A549 (cell line): ENCODE results near the gene FAM9C. TPM values are rescaled to one million over a fixed set of nuclear protein-coding genes. Genes with fewer than 3 reads are reported as not detected.

Source experiments
- ATAC-seq, 2 experiments: fragments of 200-7000 bp in 1 of 2; fragments of >200 bp in 1 of 2; cut with Nextera tagmentation in 1 of 2; cut with Tn5 transposase in 1 of 2; 3 replicates each; pipeline versions ENCODE4 v1.8.0 to v1.9.1; 2018 to 2020; ENCODE audit warnings: mild to moderate bottlenecking in 1 of 2, moderate library complexity in 1 of 2
- CTCF ChIA-PET: fragments of 300-600 bp; sonication (Branson Sonifier 250); formaldehyde crosslinking; extraction: SDS; loops from one replicate; lab custom pipeline; 2021; ENCODE audit warnings: antibody characterized with exemption, inconsistent platforms; lab: Yijun Ruan, JAX
- POLR2A ChIA-PET: fragments of 350-600 bp; formaldehyde crosslinking; extraction: SDS; loops from one replicate; lab custom pipeline; 2021; ENCODE audit warnings: antibody characterized with exemption, inconsistent platforms; lab: Yijun Ruan, JAX
- DNase-seq, 2 experiments: peaks; one replicate each; pipeline versions ENCODE4 v3.0.0 to v3.0.0-alpha.2; 2011 to 2016; ENCODE audit warnings: low read depth in 1 of 2, low spot score in 1 of 2
- FAIRE-seq: peaks from 2 replicates; lab custom pipeline; 2011; peaks lifted over from hg19 to GRCh38; lab: Jason Lieb, UNC
- H3K27ac ChIP-seq, 2 experiments: fragments of >200 bp; sonication (Bioruptor Twin); formaldehyde crosslinking; 3 replicates each; pipeline ENCODE4 v1.5.1; 2016 to 2017
- H3K4me1 ChIP-seq: fragments of >200 bp; sonication (Bioruptor Twin); formaldehyde crosslinking; 3 replicates; pipeline ENCODE4 v1.6.1; 2016
- H3K4me2 ChIP-seq: fragments of >200 bp; sonication (Bioruptor Twin); formaldehyde crosslinking; 3 replicates; pipeline ENCODE4 v1.6.1; 2016
- H3K4me3 ChIP-seq: fragments of >200 bp; sonication (Bioruptor Twin); formaldehyde crosslinking; 3 replicates; pipeline ENCODE4 v1.5.1; 2016
- H3K9me3 ChIP-seq: fragments of >200 bp; sonication (Bioruptor Twin); formaldehyde crosslinking; 3 replicates; pipeline ENCODE4 v1.6.1; 2016
- BHLHE40 ChIP-seq: IDR thresholded peaks from 2 replicates; pipeline ENCODE4 v1.6.1; 2012; ENCODE audit warnings: low read depth, low read length, inconsistent platforms
- CBX2 ChIP-seq: fragments of 200-600 bp; sonication (generic); IDR thresholded peaks from 2 replicates; pipeline ENCODE4 v1.6.1; 2016; ENCODE audit warnings: low read depth, mild to moderate bottlenecking, borderline replicate concordance
- CBX8 ChIP-seq: fragments of 200-600 bp; sonication (generic); IDR thresholded peaks from 2 replicates; pipeline ENCODE4 v1.6.1; 2016
- EHMT2 ChIP-seq: fragments of 200-600 bp; sonication (generic); IDR thresholded peaks from 2 replicates; pipeline ENCODE4 v1.6.1; 2016; ENCODE audit warnings: antibody characterized with exemption, low read depth, mild to moderate bottlenecking, moderate library complexity
- ESRRA ChIP-seq: fragments of 150-350 bp; IDR thresholded peaks from 2 replicates; pipeline ENCODE4 v1.6.1; 2014; ENCODE audit warnings: mild to moderate bottlenecking, low read length, borderline replicate concordance
- FOXS1 ChIP-seq: fragments of 250-450 bp; sonication (Bioruptor Pico); IDR thresholded peaks from 2 replicates; pipeline ENCODE4 v1.5.0; 2020; ENCODE audit warnings: mild to moderate bottlenecking, moderate library complexity
- HEYL ChIP-seq: fragments of 250-450 bp; sonication (Bioruptor Pico); IDR thresholded peaks from 2 replicates; pipeline ENCODE4 v1.8.0; 2021; ENCODE audit warnings: mild to moderate bottlenecking, moderate library complexity
- HOXA7 ChIP-seq: fragments of 250-450 bp; sonication (Bioruptor Pico); IDR thresholded peaks from 2 replicates; pipeline ENCODE4 v1.5.0; 2020; ENCODE audit warnings: mild to moderate bottlenecking, moderate library complexity
- JUN ChIP-seq, 2 experiments: fragments of >200 bp; sonication (Bioruptor Twin); formaldehyde crosslinking; IDR thresholded peaks; 2 replicates in 1 of 2; 3 replicates in 1 of 2; pipeline ENCODE4 v1.6.1; 2016 to 2017
- JUNB ChIP-seq: fragments of >200 bp; sonication (Bioruptor Twin); formaldehyde crosslinking; IDR thresholded peaks from 2 replicates; pipeline ENCODE4 v1.6.1; 2016
- MAFK ChIP-seq: fragments of 450-650 bp; IDR thresholded peaks from 2 replicates; pipeline ENCODE4 v1.6.1; 2014; ENCODE audit not compliant: partially characterized antibody
- NFE2L2 ChIP-seq: fragments of 150-350 bp; conservative IDR thresholded peaks from 2 replicates; pipeline ENCODE4 v1.6.1; 2014; ENCODE audit warnings: low read length
- PHF8 ChIP-seq: fragments of 200-600 bp; sonication (generic); IDR thresholded peaks from 2 replicates; pipeline ENCODE4 v1.6.1; 2016; ENCODE audit warnings: low read depth, mild to moderate bottlenecking, antibody characterized with exemption, moderate library complexity, borderline replicate concordance
- POLR2A ChIP-seq: IDR thresholded peaks from 2 replicates; pipeline ENCODE4 v1.6.1; 2012; ENCODE audit warnings: mild to moderate bottlenecking, low read length
- POLR2AphosphoS2 ChIP-seq: conservative IDR thresholded peaks from 2 replicates; pipeline ENCODE4 v1.6.1; 2012; ENCODE audit warnings: low read length, improper control_type of control experiment, inconsistent platforms
- RAD21 ChIP-seq, 2 experiments: fragments of >200 bp in 1 of 2; sonication (Bioruptor Twin) in 1 of 2; formaldehyde crosslinking in 1 of 2; IDR thresholded peaks in 1 of 2; conservative IDR thresholded peaks in 1 of 2; 2 replicates in 1 of 2; 3 replicates in 1 of 2; pipeline ENCODE4 v1.6.1; 2012 to 2018; ENCODE audit warnings: inconsistent platforms in 1 of 2
- RFX5 ChIP-seq: fragments of 450-650 bp; IDR thresholded peaks from 2 replicates; pipeline ENCODE4 v1.7.1; 2014; ENCODE audit warnings: antibody characterized with exemption, mild to moderate bottlenecking, moderate library complexity
- RNF2 ChIP-seq: fragments of 200-600 bp; sonication (generic); IDR thresholded peaks from 2 replicates; pipeline ENCODE4 v1.6.1; 2016; ENCODE audit warnings: low read depth, mild to moderate bottlenecking, antibody characterized with exemption, moderate library complexity, borderline replicate concordance
- TP53 ChIP-seq: fragments of 250-450 bp; sonication (Bioruptor Pico); IDR thresholded peaks from 2 replicates; pipeline ENCODE4 v1.5.0; 2021; ENCODE audit warnings: mild to moderate bottlenecking, moderate library complexity
- ZFP36 ChIP-seq: fragments of 450-650 bp; IDR thresholded peaks from 2 replicates; pipeline ENCODE4 v1.6.1; 2014; ENCODE audit warnings: borderline replicate concordance; ENCODE audit not compliant: partially characterized antibody
- WGBS: methylation state at CpG from one replicate; pipeline ENCODE4 v1.1.6; 2017; ENCODE audit errors: missing lambda C conversion rate; 5-methylcytosine and 5-hydroxymethylcytosine counted together
- polyA plus RNA-seq, 4 experiments: library from polyadenylated mRNA; depleted of rRNA in 3 of 4; stranded (reverse); fragments of >200 nt; fragmentation: RNase III in 1 of 4; extraction: RNeasy Plus Mini Kit Qiagen cat#74134 plus additional on column Dnase treatment in 1 of 4; gene quantifications; 2 replicates in 3 of 4; 3 replicates in 1 of 4; pipeline ENCODE4 v1.2.3, GENCODE V29; 2011 to 2017
- TF ChIP-seq, protein P1 (sequence below): fragments of >200 bp; sonication (Bioruptor Twin); formaldehyde crosslinking; IDR thresholded peaks from 3 replicates; pipeline ENCODE4 v1.6.1; 2016
- TF ChIP-seq, protein P2 (sequence below): IDR thresholded peaks from 2 replicates; pipeline ENCODE4 v1.6.1; 2012; ENCODE audit warnings: low read depth, borderline replicate concordance
- TF ChIP-seq, protein P3 (sequence below): fragments of 450-650 bp; IDR thresholded peaks from 2 replicates; pipeline ENCODE4 v1.6.1; 2014; ENCODE audit warnings: antibody characterized with exemption
- TF ChIP-seq, protein P4 (sequence below): fragments of >200 bp; sonication (Bioruptor Twin); formaldehyde crosslinking; IDR thresholded peaks from 3 replicates; pipeline ENCODE4 v1.5.1; 2016

The FAM9C gene
- polyA plus RNA-seq, 2 of the 4 experiments (the other 2 are of a cell fraction) = 0.03 TPM; not detected in 1

DNA sequence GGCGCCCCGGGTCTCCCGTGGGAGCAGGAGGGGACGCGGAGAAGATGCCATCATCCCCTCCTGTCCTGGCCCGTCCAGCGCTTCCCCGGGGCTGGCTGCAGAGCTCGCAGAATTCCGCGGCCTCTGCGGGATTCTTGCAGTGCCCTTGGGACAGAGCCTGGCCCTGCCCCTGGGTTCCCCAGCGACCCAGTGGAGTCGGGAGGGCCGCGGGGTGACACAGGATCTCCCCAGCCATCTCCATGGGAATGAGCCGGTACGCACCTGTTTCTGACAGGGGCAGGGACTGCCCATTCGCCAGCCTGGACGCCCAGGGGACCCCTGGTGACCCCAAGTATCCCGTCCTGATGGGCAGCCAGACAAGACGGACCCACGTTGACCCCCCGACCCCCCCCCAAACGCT lies 482 bp downstream of the FAM9C start:
- CTCF ChIA-PET = interaction anchor here (1.0 to 1.3 kb wide), 2 partner anchors 41 to 445 kb away, joined by 3 read pairs; no protein-coding TSS in a partner anchor
- 97% methylated on average over 12 of the region's 25 CpGs for WGBS
- TF ChIP-seq CBX8 (no peak), POLR2A (no peak), BHLHE40 (no peak), JUN (IDR thresholded peaks at IDR 0.05) (no peak), JUNB (no peak), PHF8 (no peak), CBX2 (no peak), RNF2 (no peak), RAD21 (conservative IDR thresholded peaks at IDR 0.05 in 1 of 2, IDR thresholded peaks at IDR 0.05 in 1 of 2) (no peak), RFX5 (no peak), MAFK (no peak), EHMT2 (no peak), HEYL (no peak), ZFP36 (no peak), POLR2AphosphoS2 (no peak), HOXA7 (no peak)
- TF ChIP-seq, protein P1, sequence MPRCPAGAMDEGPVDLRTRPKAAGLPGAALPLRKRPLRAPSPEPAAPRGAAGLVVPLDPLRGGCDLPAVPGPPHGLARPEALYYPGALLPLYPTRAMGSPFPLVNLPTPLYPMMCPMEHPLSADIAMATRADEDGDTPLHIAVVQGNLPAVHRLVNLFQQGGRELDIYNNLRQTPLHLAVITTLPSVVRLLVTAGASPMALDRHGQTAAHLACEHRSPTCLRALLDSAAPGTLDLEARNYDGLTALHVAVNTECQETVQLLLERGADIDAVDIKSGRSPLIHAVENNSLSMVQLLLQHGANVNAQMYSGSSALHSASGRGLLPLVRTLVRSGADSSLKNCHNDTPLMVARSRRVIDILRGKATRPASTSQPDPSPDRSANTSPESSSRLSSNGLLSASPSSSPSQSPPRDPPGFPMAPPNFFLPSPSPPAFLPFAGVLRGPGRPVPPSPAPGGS = no peak
- TF ChIP-seq, protein P2, sequence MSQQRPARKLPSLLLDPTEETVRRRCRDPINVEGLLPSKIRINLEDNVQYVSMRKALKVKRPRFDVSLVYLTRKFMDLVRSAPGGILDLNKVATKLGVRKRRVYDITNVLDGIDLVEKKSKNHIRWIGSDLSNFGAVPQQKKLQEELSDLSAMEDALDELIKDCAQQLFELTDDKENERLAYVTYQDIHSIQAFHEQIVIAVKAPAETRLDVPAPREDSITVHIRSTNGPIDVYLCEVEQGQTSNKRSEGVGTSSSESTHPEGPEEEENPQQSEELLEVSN = no peak
- TF ChIP-seq, protein P3, sequence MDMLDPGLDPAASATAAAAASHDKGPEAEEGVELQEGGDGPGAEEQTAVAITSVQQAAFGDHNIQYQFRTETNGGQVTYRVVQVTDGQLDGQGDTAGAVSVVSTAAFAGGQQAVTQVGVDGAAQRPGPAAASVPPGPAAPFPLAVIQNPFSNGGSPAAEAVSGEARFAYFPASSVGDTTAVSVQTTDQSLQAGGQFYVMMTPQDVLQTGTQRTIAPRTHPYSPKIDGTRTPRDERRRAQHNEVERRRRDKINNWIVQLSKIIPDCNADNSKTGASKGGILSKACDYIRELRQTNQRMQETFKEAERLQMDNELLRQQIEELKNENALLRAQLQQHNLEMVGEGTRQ = no peak
- DNase-seq = no peak
- Histone ChIP-seq H3K4me1 (peaks cover 18% of the 10 kb centered on the region), H3K4me2 (no peak overlapping the region), H3K9me3 (no peaks in the 10 kb centered on the region), H3K4me3 (no peak overlapping the region), H3K27ac (peak overlapping the region in 1 of 2 experiments; percentile 47; a peak in 1 of 6 replicates)
- no peak for FAIRE-seq
- POLR2A ChIA-PET = no interaction called here
- no peak for ATAC-seq

DNA sequence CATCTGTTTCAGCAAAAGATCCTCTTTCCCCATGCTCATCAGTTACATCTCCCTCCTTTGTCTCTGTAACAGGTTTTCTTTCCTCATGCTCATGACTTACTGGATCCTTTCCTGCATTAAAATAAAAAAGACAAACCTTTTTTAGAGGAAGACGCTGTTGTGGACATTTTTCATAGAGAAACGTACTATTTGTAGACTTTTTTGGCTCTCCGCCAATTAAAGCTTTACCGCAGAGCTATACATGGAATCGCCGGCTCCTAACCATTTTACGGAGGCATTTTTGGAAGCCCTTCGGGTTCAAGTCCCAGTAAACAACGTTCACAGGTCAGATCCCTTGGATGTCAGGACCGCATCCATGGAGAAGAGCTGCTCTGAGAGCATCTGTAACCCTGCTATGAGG lies 1.3 kb downstream of the FAM9C start:
- ChIA-PET POLR2A (no interaction called here), CTCF (interaction anchor here (1.0 to 1.4 kb wide), 2 partner anchors 96 to 445 kb away, joined by 3 to 5 read pairs; no protein-coding TSS in a partner anchor)
- H3K4me3 ChIP-seq = no peak overlapping the region
- peak overlapping the region in 1 of 2 experiments; percentile 37; a peak in 2 of 6 replicates for H3K27ac ChIP-seq
- FAIRE-seq (no peak), DNase-seq (no peak), ATAC-seq (no peak)
- H3K4me1 ChIP-seq = peaks cover 13% of the 10 kb centered on the region
- no peak for TF ChIP-seq JUN (IDR thresholded peaks at IDR 0.05)
- no peak for TF ChIP-seq BHLHE40
- TF ChIP-seq ESRRA = no peak
- TF ChIP-seq CBX2 = no peak
- TF ChIP-seq, protein P3 = no peak
- TF ChIP-seq, protein P4, sequence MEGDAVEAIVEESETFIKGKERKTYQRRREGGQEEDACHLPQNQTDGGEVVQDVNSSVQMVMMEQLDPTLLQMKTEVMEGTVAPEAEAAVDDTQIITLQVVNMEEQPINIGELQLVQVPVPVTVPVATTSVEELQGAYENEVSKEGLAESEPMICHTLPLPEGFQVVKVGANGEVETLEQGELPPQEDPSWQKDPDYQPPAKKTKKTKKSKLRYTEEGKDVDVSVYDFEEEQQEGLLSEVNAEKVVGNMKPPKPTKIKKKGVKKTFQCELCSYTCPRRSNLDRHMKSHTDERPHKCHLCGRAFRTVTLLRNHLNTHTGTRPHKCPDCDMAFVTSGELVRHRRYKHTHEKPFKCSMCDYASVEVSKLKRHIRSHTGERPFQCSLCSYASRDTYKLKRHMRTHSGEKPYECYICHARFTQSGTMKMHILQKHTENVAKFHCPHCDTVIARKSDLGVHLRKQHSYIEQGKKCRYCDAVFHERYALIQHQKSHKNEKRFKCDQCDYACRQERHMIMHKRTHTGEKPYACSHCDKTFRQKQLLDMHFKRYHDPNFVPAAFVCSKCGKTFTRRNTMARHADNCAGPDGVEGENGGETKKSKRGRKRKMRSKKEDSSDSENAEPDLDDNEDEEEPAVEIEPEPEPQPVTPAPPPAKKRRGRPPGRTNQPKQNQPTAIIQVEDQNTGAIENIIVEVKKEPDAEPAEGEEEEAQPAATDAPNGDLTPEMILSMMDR = no peak
- no peak for TF ChIP-seq FOXS1 (CRISPR knock-in tag)
- no peak for TF ChIP-seq RFX5
- no peak for TF ChIP-seq RAD21 (conservative IDR thresholded peaks at IDR 0.05 in 1 of 2, IDR thresholded peaks at IDR 0.05 in 1 of 2)
- no peak for TF ChIP-seq CBX8
- TF ChIP-seq PHF8 = no peak
- TF ChIP-seq NFE2L2 = no peak
- no peak for TF ChIP-seq TP53 (CRISPR knock-in tag)
- WGBS = 82% methylated on average over 10 of the region's 10 CpGs
- H3K9me3 ChIP-seq = no peaks in the 10 kb centered on the region
- no peak overlapping the region for H3K4me2 ChIP-seq
